ENCODE data around the gene DNASE1L3.

- TF ChIP-seq CTCF (IDR thresholded peaks at IDR 0.05) (no peak), POLR2A (IDR thresholded peaks at IDR 0.05) (no peak)
Observed at GRCh38 chr3:58207954-58208353, 2.8 kb downstream of the DNASE1L3 start.

All from heart left ventricle (tissue), 13 donors.